Cardiac muscle cell (in vitro differentiated cells and primary cell): ENCODE data around the gene C6. TPM values are rescaled to one million over a fixed set of nuclear protein-coding genes. Genes with fewer than 3 reads are reported as not detected.

Experiments used
- DNase-seq, 2 donors: peaks; one replicate each; pipeline versions ENCODE4 v3.0.0 to v3.0.0-alpha.2; 2010 to 2017; ENCODE audit warnings: low read depth in 1 of 2, low spot score in 1 of 2
- H3K27ac ChIP-seq: fragments of 200-600 bp; sonication (generic); 2 replicates; pipeline ENCODE4 v1.5.1; 2016
- H3K27me3 ChIP-seq: fragments of 200-600 bp; sonication (generic); 2 replicates; pipeline ENCODE4 v1.6.0; 2016; ENCODE audit warnings: control low read depth
- H3K36me3 ChIP-seq: fragments of 200-600 bp; sonication (generic); 2 replicates; pipeline ENCODE4 v1.5.1; 2016; ENCODE audit warnings: control low read depth
- H3K4me1 ChIP-seq: fragments of 200-600 bp; sonication (generic); 2 replicates; pipeline ENCODE4 v1.8.1; 2017; ENCODE audit warnings: low read depth, mild to moderate bottlenecking, mixed run types
- H3K4me3 ChIP-seq: fragments of 200-600 bp; sonication (generic); 2 replicates; pipeline ENCODE4 v1.5.1; 2016; ENCODE audit warnings: mild to moderate bottlenecking
- H3K9me3 ChIP-seq: fragments of 200-600 bp; sonication (generic); 2 replicates; pipeline ENCODE4 v1.5.1; 2017; ENCODE audit warnings: low read depth, mild to moderate bottlenecking, control low read depth
- CTCF ChIP-seq: IDR thresholded peaks from 2 replicates; pipeline ENCODE4 v1.5.1; 2012; ENCODE audit warnings: low read depth, mild to moderate bottlenecking, low read length
- polyA plus RNA-seq: library from polyadenylated mRNA; unstranded; fragments of >200 nt; fragmentation: Nextera tagmentation; extraction: Ambion mirVana; gene quantifications from 2 replicates; pipeline ENCODE4 v1.2.1, GENCODE V29; 2016
- total RNA-seq: library from RNA; depleted of rRNA; stranded (reverse); fragments of >200 nt; gene quantifications from 2 replicates; pipeline ENCODE4 v1.2.3, GENCODE V29; 2016

The C6 gene
- total and polyA plus RNA-seq, 2 experiments from 2014 or later, result 0.27 TPM

- Histone ChIP-seq H3K27ac (no peak overlapping the region), H3K4me3 (no peak overlapping the region), H3K27me3 (no peaks in the 10 kb centered on the region), H3K4me1 (no peaks in the 10 kb centered on the region), H3K36me3 (no peaks in the 10 kb centered on the region), H3K9me3 (no peaks in the 10 kb centered on the region)
- TF ChIP-seq CTCF, result no peak
- DNase-seq, result peak in 1 of 2 donors; percentile 61
Observed at GRCh38 chr5:41093803-41094202, 119.5 kb downstream of the C6 start.

Other genes starting within 250 kb of the C6 start
- gene MROH2B, start 142.2 kb downstream of the C6 start, total RNA-seq, result not detected in 2 replicates
- gene MROH2B, start 142.2 kb downstream of the C6 start, polyA plus RNA-seq, result not detected in 2 replicates